ENCODE data around the gene CYSLTR2. TPM values are rescaled to one million over a fixed set of nuclear protein-coding genes. Genes with fewer than 3 reads are reported as not detected.

Gene CYSLTR2
- total RNA-seq, 1 experiment from 2014 or later, result not detected

GRCh38 chr13:48727241-48728011, 73.7 kb downstream of the CYSLTR2 start:
- no TSS peak for BruUV-seq (replicated peaks)
- intact Hi-C loops (cut with micrococcal nuclease; ENCODE audit: unreplicated experiment), result no loop called here
- Histone ChIP-seq H3K36me3 (ENCODE audit: control insufficient read depth, insufficient read depth, low read length) (no peaks in the 10 kb centered on the region), H3K4me3 (ENCODE audit: low read depth in 2 of 2, low read length in 2 of 2) (no peak overlapping the region), H3K9me3 (ENCODE audit: control insufficient read depth, insufficient read depth, low read depth, low read length) (no peaks in the 10 kb centered on the region), H3K27me3 (ENCODE audit: control insufficient read depth, insufficient read depth, low read length) (no peaks in the 10 kb centered on the region), H3K27ac (ENCODE audit: low read length) (no peak overlapping the region), H3K4me1 (ENCODE audit: control insufficient read depth, insufficient read depth, low read length) (no peaks in the 10 kb centered on the region)
- no peak for DNase-seq (ENCODE audit: low read depth, low spot score)
- in situ Hi-C loops (cut with HindIII; ENCODE audit: low pct_unique_long_range_greater_than_20kb, low sequenced_read_pairs), result no loop called here
- POLR2A ChIA-PET, result no interaction called here
- ATAC-seq, result no peak
- TF ChIP-seq TCF7L2 (IDR thresholded peaks at IDR 0.05; ENCODE audit: low read depth, low read length), result no peak
- TF ChIP-seq POLR2AphosphoS5 (IDR thresholded peaks at IDR 0.05; ENCODE audit: low read depth, low read length), result no peak
- TF ChIP-seq SIN3A (IDR thresholded peaks at IDR 0.05; ENCODE audit: borderline replicate concordance, insufficient read depth, low read depth, low read length), result no peak
- no peak for TF ChIP-seq REST (IDR thresholded peaks at IDR 0.05; ENCODE audit: insufficient read depth in 1 of 2, low read depth in 2 of 2, low read length in 1 of 2)
- no peak for TF ChIP-seq CTCF (IDR thresholded peaks at IDR 0.05)
- CTCF ChIA-PET, result no interaction called here

GRCh38 chr13:48728226-48728625, 74.5 kb downstream of the CYSLTR2 start:
- ChIA-PET CTCF (no interaction called here), POLR2A (no interaction called here)
- H3K27ac ChIP-seq (ENCODE audit: low read length), result no peak overlapping the region
- no peaks in the 10 kb centered on the region for H3K4me1 ChIP-seq (ENCODE audit: control insufficient read depth, insufficient read depth, low read length)
- no peaks in the 10 kb centered on the region for H3K36me3 ChIP-seq (ENCODE audit: control insufficient read depth, insufficient read depth, low read length)
- no peaks in the 10 kb centered on the region for H3K9me3 ChIP-seq (ENCODE audit: control insufficient read depth, insufficient read depth, low read depth, low read length)
- no peak overlapping the region for H3K4me3 ChIP-seq (ENCODE audit: low read depth in 2 of 2, low read length in 2 of 2)
- no peak for DNase-seq (ENCODE audit: low read depth, low spot score)
- no peak for ATAC-seq
- in situ Hi-C loops (cut with HindIII; ENCODE audit: low pct_unique_long_range_greater_than_20kb, low sequenced_read_pairs), result no loop called here
- intact Hi-C loops (cut with micrococcal nuclease; ENCODE audit: unreplicated experiment), result no loop called here
- no TSS peak for BruUV-seq (replicated peaks)
- no peaks in the 10 kb centered on the region for H3K27me3 ChIP-seq (ENCODE audit: control insufficient read depth, insufficient read depth, low read length)
- TF ChIP-seq SIN3A (IDR thresholded peaks at IDR 0.05; ENCODE audit: borderline replicate concordance, insufficient read depth, low read depth, low read length), result no peak
- TF ChIP-seq POLR2AphosphoS5 (IDR thresholded peaks at IDR 0.05; ENCODE audit: low read depth, low read length), result no peak
- TF ChIP-seq CTCF (IDR thresholded peaks at IDR 0.05), result no peak
- TF ChIP-seq TCF7L2 (IDR thresholded peaks at IDR 0.05; ENCODE audit: low read depth, low read length), result no peak
- TF ChIP-seq REST (IDR thresholded peaks at IDR 0.05; ENCODE audit: insufficient read depth in 1 of 2, low read depth in 2 of 2, low read length in 1 of 2), result no peak
